Ishikawa (cell line): ENCODE data around the gene HIBADH.

Experiments
- CREB1 ChIP-seq: IDR thresholded peaks from 2 replicates; pipeline ENCODE4 v1.6.1; 2012; ENCODE audit warnings: low read depth
- EGR1 ChIP-seq: IDR thresholded peaks from 2 replicates; pipeline ENCODE4 v1.6.1; 2012
- EP300 ChIP-seq: IDR thresholded peaks from 2 replicates; pipeline ENCODE4 v1.6.1; 2012; ENCODE audit warnings: borderline replicate concordance
- MAX ChIP-seq: IDR thresholded peaks from 2 replicates; pipeline ENCODE4 v1.6.1; 2012
- NFIC ChIP-seq: IDR thresholded peaks from 2 replicates; pipeline ENCODE4 v1.6.1; 2012
- RAD21 ChIP-seq: IDR thresholded peaks from 2 replicates; pipeline ENCODE4 v1.6.1; 2012; ENCODE audit warnings: low read depth
- REST ChIP-seq: IDR thresholded peaks from 2 replicates; pipeline ENCODE4 v1.6.1; 2012; ENCODE audit warnings: low read depth, mild to moderate bottlenecking
- TAF1 ChIP-seq: IDR thresholded peaks from 2 replicates; pipeline ENCODE4 v1.6.1; 2012; ENCODE audit warnings: low read depth, mild to moderate bottlenecking
- YY1 ChIP-seq: IDR thresholded peaks from 2 replicates; pipeline ENCODE4 v1.6.1; 2012; ENCODE audit warnings: low read depth
- TF ChIP-seq, protein P1 (sequence below): IDR thresholded peaks from 2 replicates; pipeline ENCODE4 v1.6.1; 2012

DNA sequence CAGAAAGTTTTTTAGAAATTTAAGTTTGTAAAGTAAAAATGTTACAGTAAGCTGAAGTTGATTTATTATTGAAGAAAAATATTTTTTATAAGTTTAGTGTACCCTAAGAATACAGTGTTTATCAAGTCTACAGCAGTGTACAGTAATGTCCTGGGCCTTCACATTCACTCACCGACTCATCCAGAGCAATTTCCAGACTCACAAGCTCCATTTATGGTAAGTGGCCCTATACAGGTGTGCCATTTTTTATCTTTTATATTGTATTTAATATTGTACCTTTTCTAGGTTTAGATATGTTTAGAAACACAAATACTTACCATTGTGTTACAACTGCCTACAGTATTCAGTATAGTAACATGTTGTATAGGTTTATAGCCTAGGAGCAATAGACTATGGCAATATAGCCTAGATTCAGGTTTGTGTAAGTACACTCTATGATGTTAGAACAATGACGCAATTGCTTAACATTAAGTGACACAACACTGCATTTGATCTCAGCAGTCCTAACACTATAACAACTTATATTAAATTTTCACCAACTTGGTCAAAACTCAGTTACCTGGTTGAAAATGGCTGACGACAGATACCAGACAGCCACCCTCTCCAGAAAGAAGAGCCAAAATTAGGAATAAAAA lies 45.7 kb downstream of the HIBADH start:
- TF ChIP-seq NFIC (no peak), TAF1 (no peak), EP300 (no peak), CREB1 (no peak), REST (no peak), YY1 (no peak), MAX (no peak), EGR1 (no peak), RAD21 (no peak)
- TF ChIP-seq, protein P1, sequence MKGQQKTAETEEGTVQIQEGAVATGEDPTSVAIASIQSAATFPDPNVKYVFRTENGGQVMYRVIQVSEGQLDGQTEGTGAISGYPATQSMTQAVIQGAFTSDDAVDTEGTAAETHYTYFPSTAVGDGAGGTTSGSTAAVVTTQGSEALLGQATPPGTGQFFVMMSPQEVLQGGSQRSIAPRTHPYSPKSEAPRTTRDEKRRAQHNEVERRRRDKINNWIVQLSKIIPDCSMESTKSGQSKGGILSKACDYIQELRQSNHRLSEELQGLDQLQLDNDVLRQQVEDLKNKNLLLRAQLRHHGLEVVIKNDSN = no peak
